Fibroblast of lung (primary cell): ENCODE results near the gene TH. TPM values are rescaled to one million over a fixed set of nuclear protein-coding genes. Genes with fewer than 3 reads are reported as not detected.
"Not testable (repeated sequence)": the region's sequence is repeated elsewhere in the genome, so short reads cannot be mapped to it uniquely, and the experiment has no call there.

Experiments used
- DNase-seq, 2 donors: peaks; one replicate each; pipeline versions ENCODE4 v3.0.0 to v3.0.0-alpha.2; 2010; ENCODE audit warnings: low read depth in 2 of 2
- H2AFZ ChIP-seq: 2 replicates; pipeline ENCODE4 v1.5.1; 2012; ENCODE audit warnings: low read length, control low read depth, inconsistent platforms
- H3K27ac ChIP-seq: 2 replicates; pipeline ENCODE4 v1.5.1; 2011; ENCODE audit warnings: low read length, control low read depth; ENCODE audit not compliant: insufficient read depth
- H3K27me3 ChIP-seq: 2 replicates; pipeline ENCODE4 v1.5.1; 2011; ENCODE audit warnings: mild to moderate bottlenecking, low read length; ENCODE audit not compliant: control insufficient read depth, insufficient read depth
- H3K36me3 ChIP-seq: 2 replicates; pipeline ENCODE4 v1.5.1; 2011; ENCODE audit warnings: low read length; ENCODE audit not compliant: control insufficient read depth, insufficient read depth
- H3K4me1 ChIP-seq: 2 replicates; pipeline ENCODE4 v1.5.1; 2011; ENCODE audit warnings: low read length; ENCODE audit not compliant: control insufficient read depth, insufficient read depth; ENCODE audit errors: extremely low read depth
- H3K4me2 ChIP-seq: 2 replicates; pipeline ENCODE4 v1.5.1; 2011; ENCODE audit warnings: low read length, control low read depth; ENCODE audit not compliant: insufficient read depth; ENCODE audit errors: extremely low read depth
- H3K4me3 ChIP-seq, 4 experiments: fragments of 200-600 bp in 1 of 4; sonication (generic) in 1 of 4; replicated peaks in 1 of 4; 2 replicates each; pipeline ENCODE4 v1.5.1; 2011 to 2016; ENCODE audit warnings: low read length in 4 of 4, low read depth in 3 of 4, mild to moderate bottlenecking in 3 of 4, control low read depth in 2 of 4, inconsistent platforms in 1 of 4, mixed read lengths in 1 of 4; ENCODE audit not compliant: insufficient read depth in 1 of 4; ENCODE audit errors: control extremely low read depth in 1 of 4
- H3K79me2 ChIP-seq: 2 replicates; pipeline ENCODE4 v1.5.1; 2012; ENCODE audit warnings: mild to moderate bottlenecking, low read length, inconsistent platforms; ENCODE audit not compliant: control insufficient read depth, insufficient read depth
- H3K9ac ChIP-seq: 2 replicates; pipeline ENCODE4 v1.5.1; 2011; ENCODE audit warnings: mild to moderate bottlenecking, low read length, control low read depth; ENCODE audit not compliant: insufficient read depth
- H3K9me3 ChIP-seq: 2 replicates; pipeline ENCODE4 v1.5.1; 2012; ENCODE audit warnings: low read depth, low read length; ENCODE audit not compliant: control insufficient read depth, insufficient read depth
- H4K20me1 ChIP-seq: 2 replicates; pipeline ENCODE4 v1.5.1; 2011; ENCODE audit warnings: low read length; ENCODE audit not compliant: control insufficient read depth, insufficient read depth; ENCODE audit errors: extremely low read depth
- CTCF ChIP-seq, 2 donors: IDR thresholded peaks in 1 of 2; conservative IDR thresholded peaks in 1 of 2; 1 replicate in 1 of 2; 2 replicates in 1 of 2; pipeline ENCODE4 v1.5.1; 2011 to 2012; ENCODE audit warnings: low read length in 2 of 2, control low read depth in 1 of 2, inconsistent platforms in 1 of 2, low read depth in 1 of 2, mild to moderate bottlenecking in 1 of 2
- EZH2 ChIP-seq: IDR thresholded peaks from 2 replicates; pipeline ENCODE4 v1.5.1; 2012; ENCODE audit warnings: low read length, control low read depth, mild to moderate bottlenecking; ENCODE audit errors: missing control alignments
- polyA plus RNA-seq, 2 donors: library from polyadenylated mRNA; depleted of rRNA in 1 of 2; stranded (reverse) in 1 of 2; unstranded in 1 of 2; fragments of >200 nt; gene quantifications; 2 replicates each; pipeline ENCODE4 v1.2.1, GENCODE V29; 2011 to 2012; ENCODE audit warnings: missing spikeins in 1 of 2
- total RNA-seq: library from RNA; depleted of rRNA; stranded (reverse); fragments of >200 nt; gene quantifications from 2 replicates; pipeline ENCODE4 v1.2.1, GENCODE V29; 2014

The TH gene
- total and polyA plus RNA-seq, 2 donors (not counting 1 experiment from before 2014, with no cell fraction given) = 0.17 TPM; not detected in 1

DNA sequence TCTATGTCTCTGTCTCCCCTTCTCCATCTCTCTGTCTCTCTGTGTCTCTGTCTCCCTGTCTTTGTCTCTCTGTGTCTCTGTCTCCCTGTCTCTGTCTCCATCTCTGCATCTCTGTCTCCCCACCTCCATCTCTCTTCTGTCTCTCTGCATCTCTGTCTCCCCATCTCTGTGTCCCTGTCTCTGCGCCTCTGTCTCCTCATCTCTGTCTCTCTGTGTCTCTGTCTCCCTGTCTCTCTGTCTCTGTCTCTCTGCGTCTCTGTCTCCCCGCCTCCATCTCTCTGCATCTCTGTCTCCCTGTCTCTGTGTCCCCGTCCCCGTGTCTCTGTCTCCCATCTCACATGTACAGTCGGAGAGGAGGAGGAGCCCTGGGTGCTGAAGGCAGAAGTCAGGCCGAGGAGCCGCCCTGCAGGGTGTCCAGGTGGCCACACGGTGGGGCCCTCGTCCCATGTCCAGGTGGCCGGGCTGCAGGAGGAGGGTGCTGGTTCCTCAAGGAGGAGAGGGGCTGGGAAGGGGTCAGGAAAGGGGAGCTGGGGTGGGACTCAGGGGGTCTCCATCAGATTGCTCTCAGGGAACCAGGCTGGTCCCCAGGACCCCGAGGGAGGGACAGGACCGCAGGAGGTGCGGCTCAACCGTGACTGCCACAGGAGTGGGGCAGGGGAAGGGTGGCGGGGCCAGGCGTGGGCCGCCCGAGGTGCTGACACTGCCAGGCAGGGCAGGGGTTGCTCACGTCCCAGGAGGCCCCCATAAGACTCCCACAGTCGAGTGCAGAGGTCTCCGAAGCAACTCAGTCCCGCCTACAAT is 25.6 kb upstream of the TH start:
- Histone ChIP-seq H3K36me3 (no peaks in the 10 kb centered on the region), H3K9me3 (no peaks in the 10 kb centered on the region), H3K4me3 (no peak overlapping the region), H3K4me2 (no peak overlapping the region), H2AFZ (no peak overlapping the region), H3K27ac (no peak overlapping the region), H3K9ac (no peak overlapping the region), H3K4me1 (no peaks in the 10 kb centered on the region), H4K20me1 (no peaks in the 10 kb centered on the region), H3K27me3 (no peaks in the 10 kb centered on the region), H3K79me2 (no peaks in the 10 kb centered on the region)
- peak; percentile 45 to 47 for DNase-seq
- no peak for TF ChIP-seq EZH2
- TF ChIP-seq CTCF (conservative IDR thresholded peaks at IDR 0.05 in 1 of 2, IDR thresholded peaks at IDR 0.05 in 1 of 2; ENCODE audit: low read depth in 1 of 2, low read length in 2 of 2) = peak; percentile 71 to 80

DNA sequence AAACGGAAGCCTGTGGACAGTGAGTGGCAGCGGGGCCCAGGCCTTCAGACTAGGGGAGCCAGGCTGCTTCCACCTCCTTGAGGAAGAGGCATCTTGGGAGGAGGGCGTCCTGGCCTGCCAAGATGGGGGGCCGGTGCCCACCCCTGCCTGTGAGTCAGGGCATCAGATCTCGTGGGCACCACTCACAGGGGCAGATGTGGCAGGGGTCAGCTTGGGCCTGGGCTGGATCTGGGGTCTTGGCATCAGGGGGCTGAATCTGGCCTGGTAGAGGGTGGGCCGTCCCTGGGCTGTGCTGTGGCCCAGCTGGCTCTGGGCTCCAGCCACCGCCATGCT is 24.1 kb upstream of the TH start:
- Histone ChIP-seq H3K9ac (no peak overlapping the region), H2AFZ (no peak overlapping the region), H3K4me1 (no peaks in the 10 kb centered on the region), H3K27me3 (no peaks in the 10 kb centered on the region), H4K20me1 (no peaks in the 10 kb centered on the region), H3K9me3 (no peaks in the 10 kb centered on the region), H3K79me2 (no peaks in the 10 kb centered on the region), H3K36me3 (no peaks in the 10 kb centered on the region), H3K27ac (no peak overlapping the region), H3K4me2 (no peak overlapping the region), H3K4me3 (no peak overlapping the region)
- no peak for DNase-seq
- TF ChIP-seq CTCF (conservative IDR thresholded peaks at IDR 0.05 in 1 of 2, IDR thresholded peaks at IDR 0.05 in 1 of 2; ENCODE audit: low read depth in 1 of 2, low read length in 2 of 2) = no peak
- no peak for TF ChIP-seq EZH2

- H3K9me3 ChIP-seq = no peaks in the 10 kb centered on the region
- H3K27ac ChIP-seq = no peak overlapping the region
- H3K4me2 ChIP-seq = no peak overlapping the region
- H4K20me1 ChIP-seq = no peaks in the 10 kb centered on the region
- no peak overlapping the region for H3K9ac ChIP-seq
- no peaks in the 10 kb centered on the region for H3K27me3 ChIP-seq
- no peaks in the 10 kb centered on the region for H3K36me3 ChIP-seq
- no peak overlapping the region for H3K4me3 ChIP-seq
- H3K4me1 ChIP-seq = no peaks in the 10 kb centered on the region
- no peak for TF ChIP-seq EZH2
- TF ChIP-seq CTCF (conservative IDR thresholded peaks at IDR 0.05 in 1 of 2, IDR thresholded peaks at IDR 0.05 in 1 of 2; ENCODE audit: low read depth in 1 of 2, low read length in 2 of 2) = peak; percentile 71 to 86
- peak; percentile 5 to 28 for DNase-seq
- no peaks in the 10 kb centered on the region for H3K79me2 ChIP-seq
- no peak overlapping the region for H2AFZ ChIP-seq
Measured at GRCh38 chr11:2194877-2195755, 23.5 kb upstream of the TH start.

DNA sequence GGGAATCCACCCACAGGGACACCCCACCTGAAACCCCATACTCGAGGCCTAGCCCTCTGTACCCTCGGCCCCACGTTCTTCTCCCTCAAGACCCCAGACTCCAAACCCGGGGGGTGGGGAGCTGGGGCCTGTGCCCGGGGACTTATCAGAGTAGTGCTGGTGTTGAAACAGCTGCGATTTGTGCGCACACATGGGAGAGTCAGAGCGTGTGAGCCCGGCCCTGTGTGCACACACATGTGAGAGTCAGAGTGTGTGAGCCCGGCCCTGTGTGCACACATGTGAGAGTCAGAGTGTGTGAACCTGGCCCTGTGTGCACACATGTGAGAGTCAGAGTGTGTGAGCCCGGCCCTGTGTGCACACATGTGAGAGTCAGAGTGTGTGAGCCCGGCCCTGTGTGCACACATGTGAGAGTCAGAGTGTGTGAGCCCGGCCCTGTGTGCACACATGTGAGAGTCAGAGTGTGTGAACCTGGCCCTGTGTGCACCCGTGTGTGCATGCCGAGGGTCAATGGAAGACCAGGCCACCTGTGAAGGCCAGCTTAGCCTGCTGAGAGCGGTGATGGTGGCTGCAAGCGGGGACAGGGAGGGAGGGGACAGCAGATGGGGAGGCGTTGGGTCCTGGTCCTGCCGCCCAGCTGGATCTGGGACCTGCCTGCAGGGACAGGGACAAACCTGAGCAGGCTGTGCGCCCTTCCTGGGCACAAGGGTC is 22.4 kb upstream of the TH start:
- not testable (repeated sequence) for H3K36me3 ChIP-seq, H4K20me1 ChIP-seq, H3K9ac ChIP-seq, H2AFZ ChIP-seq, H3K79me2 ChIP-seq, H3K4me2 ChIP-seq, H3K9me3 ChIP-seq, H3K4me3 ChIP-seq, DNase-seq, H3K27me3 ChIP-seq, H3K27ac ChIP-seq, H3K4me1 ChIP-seq
